Tibial nerve (tissue), 4 donors: ENCODE measurements around the gene ATP11A. TPM values are rescaled to one million over a fixed set of nuclear protein-coding genes. Genes with fewer than 3 reads are reported as not detected.

Source experiments
- DNase-seq, 2 donors: peaks; one replicate each; pipeline ENCODE4 v3.0.0-alpha.2; 2019; ENCODE audit warnings: low spot score in 2 of 2
- H3K27ac ChIP-seq, 4 donors: fragments of 200-600 bp; sonication (generic) in 3 of 4; one replicate each; pipeline ENCODE4 v1.5.1; 2017 to 2019; ENCODE audit warnings: mild to moderate bottlenecking in 1 of 4
- H3K27me3 ChIP-seq, 2 donors: fragments of 200-600 bp; sonication (generic) in 1 of 2; one replicate each; pipeline versions ENCODE4 v1.5.1 to v1.6.0; 2017 to 2019
- H3K36me3 ChIP-seq, 3 donors: fragments of 200-600 bp; sonication (generic); one replicate each; pipeline ENCODE4 v1.5.1; 2018 to 2019
- H3K4me1 ChIP-seq, 4 donors: fragments of 200-600 bp; sonication (generic) in 3 of 4; one replicate each; pipeline ENCODE4 v1.5.1; 2017 to 2019
- H3K4me3 ChIP-seq, 4 donors: fragments of 200-600 bp; sonication (generic) in 3 of 4; one replicate each; pipeline ENCODE4 v1.5.1; 2017 to 2019; ENCODE audit warnings: mild to moderate bottlenecking in 1 of 4, moderate library complexity in 1 of 4
- H3K9me3 ChIP-seq, 4 donors: fragments of 200-600 bp; sonication (generic) in 3 of 4; one replicate each; pipeline ENCODE4 v1.5.1; 2017 to 2019
- CTCF ChIP-seq, 5 experiments: fragments of 200-600 bp in 3 of 5; fragments of 450-650 bp in 2 of 5; sonication (generic) in 3 of 5; IDR thresholded peaks; one replicate each; pipeline ENCODE4 v1.5.1; 2016 to 2019; ENCODE audit warnings: antibody characterized with exemption in 5 of 5, mild to moderate bottlenecking in 3 of 5, moderate library complexity in 2 of 5
- EP300 ChIP-seq, 2 donors: sonication (generic); formaldehyde crosslinking; IDR thresholded peaks; one replicate each; pipeline ENCODE4 v1.6.1; 2017; ENCODE audit warnings: antibody characterized with exemption in 2 of 2, mild to moderate bottlenecking in 1 of 2
- POLR2A ChIP-seq, 2 donors: fragments of 450-650 bp; IDR thresholded peaks; one replicate each; pipeline ENCODE4 v1.6.1; 2017; ENCODE audit warnings: antibody characterized with exemption in 2 of 2, mild to moderate bottlenecking in 2 of 2, moderate library complexity in 2 of 2
- WGBS, 2 donors: methylation state at CpG; one replicate each; pipeline ENCODE4 v1.1.5; 2018; 5-methylcytosine and 5-hydroxymethylcytosine counted together
- total RNA-seq, 4 donors: library from RNA; depleted of rRNA; stranded (reverse); fragments of >200 nt; gene quantifications; one replicate each; pipeline ENCODE4 v1.1.0, GENCODE V29; 2016

The ATP11A gene
- total RNA-seq, 4 donors from 2014 or later = 24.7 to 61.5 (median 35.0) TPM

GRCh38 chr13:112771877-112772538 lies 82.2 kb downstream of the ATP11A start:
- no peak overlapping the region for H3K27ac ChIP-seq

GRCh38 chr13:112772539-112772909 lies 82.7 kb downstream of the ATP11A start:
- Histone ChIP-seq H3K27ac (no peak overlapping the region), H3K27me3 (no peaks in the 10 kb centered on the region), H3K36me3 (peaks cover 0 to 21% (median 0%) of the 10 kb centered on the region in 3 donors), H3K9me3 (no peaks in the 10 kb centered on the region), H3K4me3 (no peak overlapping the region), H3K4me1 (peaks cover 0 to 5% (median 2%) of the 10 kb centered on the region in 4 donors)
- 96 to 98% methylated on average over 10 of the region's 10 CpGs for WGBS, 2 donors
- DNase-seq = no peak
- no peak for TF ChIP-seq EP300 (IDR thresholded peaks at IDR 0.05)
- TF ChIP-seq CTCF (IDR thresholded peaks at IDR 0.05) = no peak

More at GRCh38 chr13:112771877-112772538, 82.2 kb downstream of the ATP11A start:
- no peaks in the 10 kb centered on the region for H3K27me3 ChIP-seq
- DNase-seq = no peak
- peaks cover 0 to 21% (median 0%) of the 10 kb centered on the region in 3 donors for H3K36me3 ChIP-seq
- H3K9me3 ChIP-seq = no peaks in the 10 kb centered on the region
- 91% methylated on average over 18 of the region's 18 CpGs for WGBS, 2 donors
- H3K4me1 ChIP-seq = peaks cover 0 to 5% (median 2%) of the 10 kb centered on the region in 4 donors
- H3K4me3 ChIP-seq = no peak overlapping the region
- TF ChIP-seq CTCF (IDR thresholded peaks at IDR 0.05) = no peak
- TF ChIP-seq EP300 (IDR thresholded peaks at IDR 0.05) = no peak
- TF ChIP-seq POLR2A (IDR thresholded peaks at IDR 0.05) = no peak

GRCh38 chr13:112772929-112773328 lies 83.1 kb downstream of the ATP11A start:
- H3K4me1 ChIP-seq = peaks cover 0 to 5% (median 2%) of the 10 kb centered on the region in 4 donors
- no peak overlapping the region for H3K4me3 ChIP-seq
- H3K27me3 ChIP-seq = no peaks in the 10 kb centered on the region
- TF ChIP-seq POLR2A (IDR thresholded peaks at IDR 0.05) (no peak), EP300 (IDR thresholded peaks at IDR 0.05) (no peak), CTCF (IDR thresholded peaks at IDR 0.05) (no peak)
- no peaks in the 10 kb centered on the region for H3K9me3 ChIP-seq
- no peak overlapping the region for H3K27ac ChIP-seq
- DNase-seq = no peak
- H3K36me3 ChIP-seq = peaks cover 0 to 21% (median 0%) of the 10 kb centered on the region in 3 donors
- WGBS, 2 donors = 94 to 96% methylated on average over 8 of the region's 8 CpGs

GRCh38 chr13:112773601-112774447 lies 84.0 kb downstream of the ATP11A start:
- no peaks in the 10 kb centered on the region for H3K27me3 ChIP-seq
- no peak for DNase-seq
- 92 to 93% methylated on average over 20 to 23 of the region's 25 CpGs for WGBS, 2 donors

More at GRCh38 chr13:112773601-112774447, 84.0 kb downstream of the ATP11A start:
- Histone ChIP-seq H3K4me3 (no peak overlapping the region), H3K27ac (no peak overlapping the region), H3K4me1 (peaks cover 0 to 5% (median 0%) of the 10 kb centered on the region in 4 donors), H3K36me3 (peaks cover 0 to 21% (median 0%) of the 10 kb centered on the region in 3 donors), H3K9me3 (no peaks in the 10 kb centered on the region)
- TF ChIP-seq CTCF (IDR thresholded peaks at IDR 0.05) = no peak
- no peak for TF ChIP-seq EP300 (IDR thresholded peaks at IDR 0.05)
- no peak for TF ChIP-seq POLR2A (IDR thresholded peaks at IDR 0.05)
